SU-DHL-6 (cell line): ENCODE data around the gene RILPL2.
A peak's percentile ranks its signal among the peaks of the same experiment; 100 is the strongest.

Experiments used
- H2AFZ ChIP-seq: fragments of 200-600 bp; sonication (generic); 2 replicates; pipeline ENCODE4 v1.6.1; 2014; ENCODE audit warnings: low read depth, mild to moderate bottlenecking, moderate library complexity, mixed read lengths, antibody characterized with exemption, low read length; ENCODE audit not compliant: severe bottlenecking
- H3F3A ChIP-seq: fragments of 200-600 bp; shearing (Covaris generic); 2 replicates; pipeline ENCODE4 v1.6.0; 2016; ENCODE audit warnings: antibody characterized with exemption, mild to moderate bottlenecking; ENCODE audit not compliant: insufficient read depth
- H3K27ac ChIP-seq: fragments of 200-600 bp; sonication (generic); 2 replicates; pipeline ENCODE4 v1.5.1; 2016; ENCODE audit warnings: low read depth, mild to moderate bottlenecking, low read length, moderate library complexity, mixed read lengths
- H3K27me3 ChIP-seq: fragments of 200-600 bp; sonication (generic), shearing (Covaris generic); 2 replicates; pipeline ENCODE4 v1.6.0; 2014; ENCODE audit warnings: mild to moderate bottlenecking, low read length
- H3K36me3 ChIP-seq: fragments of 200-600 bp; sonication (generic); 2 replicates; pipeline ENCODE4 v1.6.1; 2014; ENCODE audit warnings: mild to moderate bottlenecking, low read length, mixed read lengths
- H3K4me2 ChIP-seq: fragments of 300-600, 200-600 bp; shearing (Covaris generic), sonication (generic); 2 replicates; pipeline ENCODE4 v1.6.0; 2014; ENCODE audit warnings: low read length, low read depth, mild to moderate bottlenecking; ENCODE audit not compliant: poor library complexity, severe bottlenecking
- H3K4me3 ChIP-seq: fragments of 200-600 bp; sonication (generic); 2 replicates; pipeline ENCODE4 v1.5.1; 2014; ENCODE audit warnings: antibody characterized with exemption, low read length, mild to moderate bottlenecking, mixed read lengths; ENCODE audit not compliant: insufficient read depth, poor library complexity, severe bottlenecking
- H3K79me2 ChIP-seq: fragments of 200-600 bp; sonication (generic); 2 replicates; pipeline ENCODE4 v1.6.1; 2014; ENCODE audit warnings: mild to moderate bottlenecking, low read length, moderate library complexity; ENCODE audit not compliant: insufficient read depth
- H3K9ac ChIP-seq: fragments of 200-600 bp; sonication (generic); 2 replicates; pipeline ENCODE4 v1.7.0; 2014; ENCODE audit warnings: mild to moderate bottlenecking, low read length
- H3K9me2 ChIP-seq: fragments of 200-600 bp; sonication (generic); replicated peaks from 2 replicates; pipeline ENCODE4 v1.6.1; 2014; ENCODE audit warnings: low read length; ENCODE audit not compliant: insufficient read depth
- H3K9me3 ChIP-seq: fragments of 200-600 bp; sonication (generic); 2 replicates; pipeline ENCODE4 v1.6.1; 2014; ENCODE audit warnings: low read length, mixed read lengths; ENCODE audit not compliant: insufficient read depth
- H4K20me1 ChIP-seq: fragments of 200-600 bp; sonication (generic); 2 replicates; pipeline ENCODE4 v1.6.1; 2014; ENCODE audit warnings: low read depth, mild to moderate bottlenecking, antibody characterized with exemption, low read length, moderate library complexity, mixed read lengths
- EZH2phosphoT487 ChIP-seq: fragments of 200-600 bp; sonication (generic), shearing (Covaris generic); conservative IDR thresholded peaks from 2 replicates; pipeline ENCODE4 v1.6.1; 2018; ENCODE audit warnings: mild to moderate bottlenecking, antibody characterized with exemption, low read length, moderate library complexity, mixed read lengths
- TF ChIP-seq, protein P1 (sequence below): fragments of 200-600 bp; sonication (generic); IDR thresholded peaks from one replicate; pipeline ENCODE4 v1.5.1; 2017; ENCODE audit warnings: antibody characterized with exemption, mild to moderate bottlenecking, low read length, moderate library complexity; ENCODE audit not compliant: insufficient read depth, poor library complexity, severe bottlenecking

Gene RILPL2

DNA sequence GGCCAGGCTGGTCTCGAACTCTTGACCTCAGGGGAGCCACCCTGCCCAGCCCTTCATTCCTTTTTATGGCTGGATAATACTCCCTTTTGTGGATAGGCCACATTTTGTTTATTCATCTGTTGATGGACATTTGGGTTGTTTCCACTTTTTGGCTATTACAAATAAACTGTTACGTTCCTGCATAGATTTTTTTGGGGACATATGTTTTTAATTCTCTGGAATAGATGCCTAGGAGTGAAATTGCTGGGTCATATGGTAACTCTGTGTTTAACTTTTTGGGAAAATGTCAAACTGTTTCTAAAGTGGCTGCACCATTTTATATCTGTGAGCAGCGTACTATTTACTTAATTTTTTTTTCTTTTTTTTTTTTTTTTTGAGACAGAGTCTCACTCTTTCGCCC lies 42.7 kb downstream of the RILPL2 start:
- TF ChIP-seq EZH2phosphoT487: no peak
- TF ChIP-seq, protein P1, sequence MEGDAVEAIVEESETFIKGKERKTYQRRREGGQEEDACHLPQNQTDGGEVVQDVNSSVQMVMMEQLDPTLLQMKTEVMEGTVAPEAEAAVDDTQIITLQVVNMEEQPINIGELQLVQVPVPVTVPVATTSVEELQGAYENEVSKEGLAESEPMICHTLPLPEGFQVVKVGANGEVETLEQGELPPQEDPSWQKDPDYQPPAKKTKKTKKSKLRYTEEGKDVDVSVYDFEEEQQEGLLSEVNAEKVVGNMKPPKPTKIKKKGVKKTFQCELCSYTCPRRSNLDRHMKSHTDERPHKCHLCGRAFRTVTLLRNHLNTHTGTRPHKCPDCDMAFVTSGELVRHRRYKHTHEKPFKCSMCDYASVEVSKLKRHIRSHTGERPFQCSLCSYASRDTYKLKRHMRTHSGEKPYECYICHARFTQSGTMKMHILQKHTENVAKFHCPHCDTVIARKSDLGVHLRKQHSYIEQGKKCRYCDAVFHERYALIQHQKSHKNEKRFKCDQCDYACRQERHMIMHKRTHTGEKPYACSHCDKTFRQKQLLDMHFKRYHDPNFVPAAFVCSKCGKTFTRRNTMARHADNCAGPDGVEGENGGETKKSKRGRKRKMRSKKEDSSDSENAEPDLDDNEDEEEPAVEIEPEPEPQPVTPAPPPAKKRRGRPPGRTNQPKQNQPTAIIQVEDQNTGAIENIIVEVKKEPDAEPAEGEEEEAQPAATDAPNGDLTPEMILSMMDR: no peak
- Histone ChIP-seq H3K9me3 (no peaks in the 10 kb centered on the region), H3K79me2 (peaks cover 31% of the 10 kb centered on the region), H4K20me1 (no peaks in the 10 kb centered on the region), H3K9me2 (no peaks in the 10 kb centered on the region), H3K27ac (no peak overlapping the region), H3K9ac (no peak overlapping the region), H2AFZ (no peak overlapping the region), H3K36me3 (0 out of 2 replicates have a peak, but pooled peaks cover 4% of the 10 kb centered on the region), H3K4me3 (no peak overlapping the region), H3K27me3 (no peaks in the 10 kb centered on the region), H3K4me2 (no peak overlapping the region), H3F3A (no peaks in the 10 kb centered on the region)

DNA sequence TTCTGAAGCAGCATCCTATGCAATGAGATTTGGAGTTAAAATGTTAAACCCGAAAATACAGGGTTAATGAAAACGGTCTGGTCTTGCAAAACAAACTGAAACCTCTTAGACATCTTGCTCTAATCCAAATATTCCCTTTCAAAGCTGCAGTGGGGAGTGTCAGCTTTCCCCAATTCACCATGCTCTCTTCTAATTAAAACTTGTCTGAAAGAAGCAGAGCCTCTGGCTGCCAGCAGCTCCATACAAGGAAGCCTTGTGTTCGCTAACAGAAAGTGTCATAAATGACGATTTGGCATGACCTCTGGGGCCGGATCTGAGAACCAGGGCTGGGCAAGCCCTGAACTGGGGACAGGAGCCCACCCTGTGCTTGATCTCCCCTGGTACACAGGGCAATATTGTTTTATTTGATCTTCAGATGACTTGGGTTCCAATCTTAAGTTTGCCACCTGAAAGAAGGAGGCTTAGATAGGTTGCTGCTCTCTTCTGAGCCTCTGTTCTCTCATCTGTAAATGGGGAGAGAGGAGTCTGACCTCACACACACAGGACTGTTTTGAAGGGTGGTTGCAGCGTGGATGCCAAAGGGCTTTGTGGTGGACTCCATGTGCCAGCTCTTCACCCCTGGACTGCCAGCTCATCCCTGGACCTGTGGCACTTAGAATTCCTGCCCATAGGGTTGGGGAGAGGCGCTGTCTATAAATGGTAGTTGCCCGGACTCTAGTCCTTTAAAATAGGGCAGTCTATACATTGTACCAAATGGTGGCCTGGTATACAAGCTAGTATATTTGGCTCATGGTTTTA lies 44.7 kb downstream of the RILPL2 start:
- Histone ChIP-seq H3K4me2 (no peak overlapping the region), H3K36me3 (0 out of 2 replicates have a peak, but pooled peaks cover 4% of the 10 kb centered on the region)

DNA sequence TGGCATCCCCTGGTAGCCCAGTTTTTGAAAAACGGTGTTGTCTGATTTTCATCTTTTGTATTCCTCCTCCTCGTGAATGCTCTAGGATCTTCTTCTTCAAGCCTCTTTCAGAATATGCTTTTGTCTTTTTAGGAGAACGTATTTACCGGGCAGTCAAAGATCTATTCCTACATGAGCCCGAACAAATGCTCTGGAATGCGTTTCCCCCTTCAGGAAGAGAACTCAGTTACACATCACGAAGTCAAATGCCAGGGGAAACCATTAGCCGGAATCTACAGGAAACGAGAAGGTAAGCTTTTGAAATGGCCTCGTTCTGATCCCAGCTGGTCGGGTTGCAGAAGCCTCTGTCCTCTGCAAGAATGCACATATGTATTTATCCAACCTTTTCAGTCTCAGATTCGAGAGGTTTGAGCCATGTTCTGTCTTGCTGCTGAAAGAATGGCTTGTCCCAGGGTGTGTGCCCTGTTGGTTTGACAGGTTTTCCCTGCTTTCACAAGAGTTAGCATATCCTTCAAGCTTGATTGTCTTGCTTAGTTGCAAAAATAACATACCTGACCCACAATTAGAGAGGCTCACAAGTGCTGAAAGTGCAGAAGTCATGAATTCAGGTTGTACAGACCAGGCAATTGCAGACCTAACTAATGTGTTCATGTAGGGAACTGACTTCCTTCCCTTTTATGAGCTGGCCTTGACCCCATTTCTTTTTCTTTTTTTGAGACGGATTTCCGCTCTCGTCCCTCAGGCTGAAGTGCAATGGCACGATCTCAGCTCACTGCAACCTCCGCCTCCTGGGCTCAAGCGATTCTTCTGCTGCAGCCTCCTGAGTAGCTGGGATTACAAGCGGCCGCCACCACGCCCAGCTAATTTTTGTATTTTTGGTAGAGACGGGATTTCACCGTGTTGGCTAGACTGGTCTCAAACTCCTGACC lies 45.7 kb downstream of the RILPL2 start:
- H2AFZ ChIP-seq: no peak overlapping the region
- H3K9me2 ChIP-seq: no peaks in the 10 kb centered on the region
- peaks cover 12% of the 10 kb centered on the region for H3K79me2 ChIP-seq
- no peak overlapping the region for H3K4me3 ChIP-seq
- TF ChIP-seq, protein P1: no peak
- no peak for TF ChIP-seq EZH2phosphoT487
- no peak overlapping the region for H3K27ac ChIP-seq
- H3K4me2 ChIP-seq: peak overlapping the region; percentile 54
- no peaks in the 10 kb centered on the region for H4K20me1 ChIP-seq
- H3K9me3 ChIP-seq: no peaks in the 10 kb centered on the region
- H3K36me3 ChIP-seq: 0 out of 2 replicates have a peak, but pooled peaks cover 4% of the 10 kb centered on the region
- H3F3A ChIP-seq: peaks cover 8% of the 10 kb centered on the region; the same call in 1 of the 2 replicates
- H3K9ac ChIP-seq: no peak overlapping the region
- no peaks in the 10 kb centered on the region for H3K27me3 ChIP-seq

More for the DNA sequence above, 44.7 kb downstream of the RILPL2 start:
- no peaks in the 10 kb centered on the region for H4K20me1 ChIP-seq
- no peaks in the 10 kb centered on the region for H3K27me3 ChIP-seq
- no peak overlapping the region for H2AFZ ChIP-seq
- no peak overlapping the region for H3K27ac ChIP-seq
- H3K9me2 ChIP-seq: no peaks in the 10 kb centered on the region
- H3K4me3 ChIP-seq: no peak overlapping the region
- peaks cover 16% of the 10 kb centered on the region for H3K79me2 ChIP-seq
- peaks cover 8% of the 10 kb centered on the region; the same call in 1 of the 2 replicates for H3F3A ChIP-seq
- TF ChIP-seq, protein P1: no peak
- TF ChIP-seq EZH2phosphoT487: no peak
- no peaks in the 10 kb centered on the region for H3K9me3 ChIP-seq
- no peak overlapping the region for H3K9ac ChIP-seq
